GM23338 (cell line): ENCODE results near the gene CYB5RL.

ENCODE experiments used
- CREB1 ChIP-seq: fragments of 250-450 bp; sonication (Bioruptor Pico); IDR thresholded peaks from 2 replicates; pipeline ENCODE4 v1.5.0; 2020; ENCODE audit warnings: low read depth, mild to moderate bottlenecking, moderate library complexity
- ETS1 ChIP-seq: IDR thresholded peaks from 2 replicates; pipeline ENCODE4 v1.6.1; 2016; ENCODE audit warnings: antibody characterized with exemption
- EZH2 ChIP-seq: fragments of 200-600 bp; sonication (generic); IDR thresholded peaks from one replicate; pipeline ENCODE4 v1.8.0; 2017; ENCODE audit warnings: antibody characterized with exemption, mild to moderate bottlenecking, low read depth; ENCODE audit not compliant: unreplicated experiment
- EZH2phosphoT487 ChIP-seq: fragments of 200-600 bp; sonication (generic); IDR thresholded peaks from one replicate; pipeline ENCODE4 v1.8.1; 2018; ENCODE audit warnings: antibody characterized with exemption; ENCODE audit not compliant: unreplicated experiment
- JUNB ChIP-seq: IDR thresholded peaks from one replicate; pipeline ENCODE4 v1.6.1; 2016; ENCODE audit warnings: antibody characterized with exemption; ENCODE audit not compliant: unreplicated experiment
- NANOG ChIP-seq: IDR thresholded peaks from 2 replicates; pipeline ENCODE4 v1.6.1; 2016; ENCODE audit warnings: antibody characterized with exemption, borderline replicate concordance
- POLR2AphosphoS5 ChIP-seq: IDR thresholded peaks from 2 replicates; pipeline ENCODE4 v1.6.1; 2016; ENCODE audit warnings: antibody characterized with exemption, low read depth
- REST ChIP-seq: IDR thresholded peaks from one replicate; pipeline ENCODE4 v1.6.1; 2018; ENCODE audit warnings: antibody characterized with exemption; ENCODE audit not compliant: unreplicated experiment
- STAT1 ChIP-seq: IDR thresholded peaks from one replicate; pipeline ENCODE4 v1.6.1; 2016; ENCODE audit warnings: antibody characterized with exemption; ENCODE audit not compliant: unreplicated experiment
- ZNF114 ChIP-seq: fragments of 250-450 bp; sonication (Bioruptor Pico); IDR thresholded peaks from 2 replicates; pipeline ENCODE4 v1.5.0; 2020; ENCODE audit warnings: mild to moderate bottlenecking, moderate library complexity
- TF ChIP-seq, protein P1 (sequence below), 2 experiments: fragments of 200-600 bp in 1 of 2; sonication (generic) in 1 of 2; conservative IDR thresholded peaks; 2 replicates each; pipeline versions ENCODE4 v1.5.1 to v1.6.1; 2016 to 2017; ENCODE audit warnings: antibody characterized with exemption in 2 of 2, low read depth in 2 of 2, mild to moderate bottlenecking in 2 of 2, moderate library complexity in 1 of 2
- TF ChIP-seq, protein P2 (sequence below): fragments of 250-450 bp; sonication (Bioruptor Pico); IDR thresholded peaks from 2 replicates; pipeline ENCODE4 v1.5.0; 2020; ENCODE audit warnings: mild to moderate bottlenecking, moderate library complexity

DNA sequence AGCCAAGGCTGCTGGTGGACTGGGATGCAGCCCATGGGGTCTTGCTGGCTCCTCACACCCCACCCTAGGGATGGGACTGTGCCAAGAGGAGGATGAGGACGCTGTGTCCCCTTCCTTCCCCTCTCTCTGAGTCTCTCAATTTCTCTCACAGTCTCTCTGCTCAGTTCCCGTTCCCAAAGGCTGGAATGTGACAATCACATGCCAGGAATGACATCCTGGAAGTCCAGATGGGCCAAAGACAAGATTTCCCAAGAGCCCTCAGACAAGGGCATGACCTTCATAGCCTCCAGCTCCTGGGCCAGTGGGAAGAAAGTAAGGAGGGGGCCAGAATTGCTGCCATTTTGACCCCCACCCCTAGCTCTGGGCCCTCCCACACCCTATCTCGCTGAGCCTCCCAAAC, 39.5 kb downstream of the CYB5RL start:
- TF ChIP-seq, protein P1, sequence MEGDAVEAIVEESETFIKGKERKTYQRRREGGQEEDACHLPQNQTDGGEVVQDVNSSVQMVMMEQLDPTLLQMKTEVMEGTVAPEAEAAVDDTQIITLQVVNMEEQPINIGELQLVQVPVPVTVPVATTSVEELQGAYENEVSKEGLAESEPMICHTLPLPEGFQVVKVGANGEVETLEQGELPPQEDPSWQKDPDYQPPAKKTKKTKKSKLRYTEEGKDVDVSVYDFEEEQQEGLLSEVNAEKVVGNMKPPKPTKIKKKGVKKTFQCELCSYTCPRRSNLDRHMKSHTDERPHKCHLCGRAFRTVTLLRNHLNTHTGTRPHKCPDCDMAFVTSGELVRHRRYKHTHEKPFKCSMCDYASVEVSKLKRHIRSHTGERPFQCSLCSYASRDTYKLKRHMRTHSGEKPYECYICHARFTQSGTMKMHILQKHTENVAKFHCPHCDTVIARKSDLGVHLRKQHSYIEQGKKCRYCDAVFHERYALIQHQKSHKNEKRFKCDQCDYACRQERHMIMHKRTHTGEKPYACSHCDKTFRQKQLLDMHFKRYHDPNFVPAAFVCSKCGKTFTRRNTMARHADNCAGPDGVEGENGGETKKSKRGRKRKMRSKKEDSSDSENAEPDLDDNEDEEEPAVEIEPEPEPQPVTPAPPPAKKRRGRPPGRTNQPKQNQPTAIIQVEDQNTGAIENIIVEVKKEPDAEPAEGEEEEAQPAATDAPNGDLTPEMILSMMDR (conservative IDR thresholded peaks at IDR 0.05; ENCODE audit: low read depth in 2 of 2) = no peak
- no peak for TF ChIP-seq EZH2
- no peak for TF ChIP-seq POLR2AphosphoS5
- TF ChIP-seq, protein P2, sequence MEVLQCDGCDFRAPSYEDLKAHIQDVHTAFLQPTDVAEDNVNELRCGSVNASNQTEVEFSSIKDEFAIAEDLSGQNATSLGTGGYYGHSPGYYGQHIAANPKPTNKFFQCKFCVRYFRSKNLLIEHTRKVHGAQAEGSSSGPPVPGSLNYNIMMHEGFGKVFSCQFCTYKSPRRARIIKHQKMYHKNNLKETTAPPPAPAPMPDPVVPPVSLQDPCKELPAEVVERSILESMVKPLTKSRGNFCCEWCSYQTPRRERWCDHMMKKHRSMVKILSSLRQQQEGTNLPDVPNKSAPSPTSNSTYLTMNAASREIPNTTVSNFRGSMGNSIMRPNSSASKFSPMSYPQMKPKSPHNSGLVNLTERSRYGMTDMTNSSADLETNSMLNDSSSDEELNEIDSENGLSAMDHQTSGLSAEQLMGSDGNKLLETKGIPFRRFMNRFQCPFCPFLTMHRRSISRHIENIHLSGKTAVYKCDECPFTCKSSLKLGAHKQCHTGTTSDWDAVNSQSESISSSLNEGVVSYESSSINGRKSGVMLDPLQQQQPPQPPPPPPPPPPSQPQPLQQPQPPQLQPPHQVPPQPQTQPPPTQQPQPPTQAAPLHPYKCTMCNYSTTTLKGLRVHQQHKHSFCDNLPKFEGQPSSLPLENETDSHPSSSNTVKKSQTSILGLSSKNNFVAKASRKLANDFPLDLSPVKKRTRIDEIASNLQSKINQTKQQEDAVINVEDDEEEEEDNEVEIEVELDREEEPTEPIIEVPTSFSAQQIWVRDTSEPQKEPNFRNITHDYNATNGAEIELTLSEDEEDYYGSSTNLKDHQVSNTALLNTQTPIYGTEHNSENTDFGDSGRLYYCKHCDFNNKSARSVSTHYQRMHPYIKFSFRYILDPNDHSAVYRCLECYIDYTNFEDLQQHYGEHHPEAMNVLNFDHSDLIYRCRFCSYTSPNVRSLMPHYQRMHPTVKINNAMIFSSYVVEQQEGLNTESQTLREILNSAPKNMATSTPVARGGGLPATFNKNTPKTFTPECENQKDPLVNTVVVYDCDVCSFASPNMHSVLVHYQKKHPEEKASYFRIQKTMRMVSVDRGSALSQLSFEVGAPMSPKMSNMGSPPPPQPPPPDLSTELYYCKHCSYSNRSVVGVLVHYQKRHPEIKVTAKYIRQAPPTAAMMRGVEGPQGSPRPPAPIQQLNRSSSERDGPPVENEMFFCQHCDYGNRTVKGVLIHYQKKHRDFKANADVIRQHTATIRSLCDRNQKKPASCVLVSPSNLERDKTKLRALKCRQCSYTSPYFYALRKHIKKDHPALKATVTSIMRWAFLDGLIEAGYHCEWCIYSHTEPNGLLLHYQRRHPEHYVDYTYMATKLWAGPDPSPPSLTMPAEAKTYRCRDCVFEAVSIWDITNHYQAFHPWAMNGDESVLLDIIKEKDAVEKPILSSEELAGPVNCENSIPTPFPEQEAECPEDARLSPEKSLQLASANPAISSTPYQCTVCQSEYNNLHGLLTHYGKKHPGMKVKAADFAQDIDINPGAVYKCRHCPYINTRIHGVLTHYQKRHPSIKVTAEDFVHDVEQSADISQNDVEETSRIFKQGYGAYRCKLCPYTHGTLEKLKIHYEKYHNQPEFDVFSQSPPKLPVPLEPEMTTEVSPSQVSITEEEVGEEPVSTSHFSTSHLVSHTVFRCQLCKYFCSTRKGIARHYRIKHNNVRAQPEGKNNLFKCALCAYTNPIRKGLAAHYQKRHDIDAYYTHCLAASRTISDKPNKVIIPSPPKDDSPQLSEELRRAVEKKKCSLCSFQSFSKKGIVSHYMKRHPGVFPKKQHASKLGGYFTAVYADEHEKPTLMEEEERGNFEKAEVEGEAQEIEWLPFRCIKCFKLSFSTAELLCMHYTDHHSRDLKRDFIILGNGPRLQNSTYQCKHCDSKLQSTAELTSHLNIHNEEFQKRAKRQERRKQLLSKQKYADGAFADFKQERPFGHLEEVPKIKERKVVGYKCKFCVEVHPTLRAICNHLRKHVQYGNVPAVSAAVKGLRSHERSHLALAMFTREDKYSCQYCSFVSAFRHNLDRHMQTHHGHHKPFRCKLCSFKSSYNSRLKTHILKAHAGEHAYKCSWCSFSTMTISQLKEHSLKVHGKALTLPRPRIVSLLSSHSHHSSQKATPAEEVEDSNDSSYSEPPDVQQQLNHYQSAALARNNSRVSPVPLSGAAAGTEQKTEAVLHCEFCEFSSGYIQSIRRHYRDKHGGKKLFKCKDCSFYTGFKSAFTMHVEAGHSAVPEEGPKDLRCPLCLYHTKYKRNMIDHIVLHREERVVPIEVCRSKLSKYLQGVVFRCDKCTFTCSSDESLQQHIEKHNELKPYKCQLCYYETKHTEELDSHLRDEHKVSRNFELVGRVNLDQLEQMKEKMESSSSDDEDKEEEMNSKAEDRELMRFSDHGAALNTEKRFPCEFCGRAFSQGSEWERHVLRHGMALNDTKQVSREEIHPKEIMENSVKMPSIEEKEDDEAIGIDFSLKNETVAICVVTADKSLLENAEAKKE (CRISPR knock-in tag) = no peak
- TF ChIP-seq STAT1 = no peak
- no peak for TF ChIP-seq REST
- no peak for TF ChIP-seq EZH2phosphoT487
- no peak for TF ChIP-seq JUNB
- no peak for TF ChIP-seq ZNF114 (CRISPR knock-in tag)
- TF ChIP-seq CREB1 (CRISPR knock-in tag) = no peak
- TF ChIP-seq ETS1 = no peak
- no peak for TF ChIP-seq NANOG
